BJ (cell line): ENCODE results near the gene DNM3. TPM values are rescaled to one million over a fixed set of nuclear protein-coding genes. Genes with fewer than 3 reads are reported as not detected.

Source experiments
- CTCF ChIA-PET: fragments of 350-600 bp; formaldehyde crosslinking; extraction: SDS; loops from one replicate; lab custom pipeline; 2021; ENCODE audit warnings: antibody characterized with exemption, inconsistent platforms; lab: Yijun Ruan, JAX
- POLR2A ChIA-PET: fragments of 300-600 bp; sonication (Branson Sonifier 250); formaldehyde crosslinking; extraction: SDS; loops from one replicate; lab custom pipeline; 2021; ENCODE audit warnings: antibody characterized with exemption; lab: Charles Lee
- DNase-seq: peaks from one replicate; pipeline ENCODE4 v3.0.0-alpha.2; 2011; ENCODE audit warnings: low read depth
- H3K27me3 ChIP-seq: 2 replicates; pipeline ENCODE4 v1.6.0; 2011; ENCODE audit warnings: low read length; ENCODE audit not compliant: control insufficient read depth, insufficient read depth
- H3K36me3 ChIP-seq: 2 replicates; pipeline ENCODE4 v1.5.1; 2011; ENCODE audit warnings: low read length; ENCODE audit not compliant: control insufficient read depth, insufficient read depth
- H3K4me3 ChIP-seq: 2 replicates; pipeline ENCODE4 v1.5.1; 2011; ENCODE audit warnings: low read depth, mild to moderate bottlenecking, control low read depth, low read length
- polyA plus RNA-seq: library from polyadenylated mRNA; depleted of rRNA; stranded (reverse); fragments of >200 nt; gene quantifications from 2 replicates; pipeline ENCODE4 v1.2.3, GENCODE V29; 2011
- TF ChIP-seq, protein P1 (sequence below): IDR thresholded peaks from 2 replicates; pipeline ENCODE4 v1.5.1; 2011; ENCODE audit warnings: low read depth, mild to moderate bottlenecking, control low read depth, inconsistent platforms, low read length, moderate library complexity; ENCODE audit not compliant: insufficient read depth

The DNM3 gene
- polyA plus RNA-seq, 1 experiment = 0.26 TPM

- ChIA-PET POLR2A (no interaction called here), CTCF (no interaction called here)
- DNase-seq = no peak
- Histone ChIP-seq H3K27me3 (no peaks in the 10 kb centered on the region), H3K36me3 (no peaks in the 10 kb centered on the region), H3K4me3 (no peak overlapping the region)
- TF ChIP-seq, protein P1, sequence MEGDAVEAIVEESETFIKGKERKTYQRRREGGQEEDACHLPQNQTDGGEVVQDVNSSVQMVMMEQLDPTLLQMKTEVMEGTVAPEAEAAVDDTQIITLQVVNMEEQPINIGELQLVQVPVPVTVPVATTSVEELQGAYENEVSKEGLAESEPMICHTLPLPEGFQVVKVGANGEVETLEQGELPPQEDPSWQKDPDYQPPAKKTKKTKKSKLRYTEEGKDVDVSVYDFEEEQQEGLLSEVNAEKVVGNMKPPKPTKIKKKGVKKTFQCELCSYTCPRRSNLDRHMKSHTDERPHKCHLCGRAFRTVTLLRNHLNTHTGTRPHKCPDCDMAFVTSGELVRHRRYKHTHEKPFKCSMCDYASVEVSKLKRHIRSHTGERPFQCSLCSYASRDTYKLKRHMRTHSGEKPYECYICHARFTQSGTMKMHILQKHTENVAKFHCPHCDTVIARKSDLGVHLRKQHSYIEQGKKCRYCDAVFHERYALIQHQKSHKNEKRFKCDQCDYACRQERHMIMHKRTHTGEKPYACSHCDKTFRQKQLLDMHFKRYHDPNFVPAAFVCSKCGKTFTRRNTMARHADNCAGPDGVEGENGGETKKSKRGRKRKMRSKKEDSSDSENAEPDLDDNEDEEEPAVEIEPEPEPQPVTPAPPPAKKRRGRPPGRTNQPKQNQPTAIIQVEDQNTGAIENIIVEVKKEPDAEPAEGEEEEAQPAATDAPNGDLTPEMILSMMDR = no peak
Observed at GRCh38 chr1:172088256-172088655, 247.0 kb downstream of the DNM3 start.

- CTCF ChIA-PET = interaction anchor here (0.7 to 2.0 kb wide), 9 partner anchors 10 to 339 kb away, joined by 3 to 19 read pairs (median 3); no protein-coding TSS in a partner anchor
- DNase-seq = no peak
- Histone ChIP-seq H3K4me3 (no peak overlapping the region), H3K27me3 (no peaks in the 10 kb centered on the region), H3K36me3 (no peaks in the 10 kb centered on the region)
- TF ChIP-seq, protein P1 = peak; percentile 79
- POLR2A ChIA-PET = no interaction called here
Observed at GRCh38 chr1:172089768-172090510, 248.6 kb downstream of the DNM3 start.

DNA sequence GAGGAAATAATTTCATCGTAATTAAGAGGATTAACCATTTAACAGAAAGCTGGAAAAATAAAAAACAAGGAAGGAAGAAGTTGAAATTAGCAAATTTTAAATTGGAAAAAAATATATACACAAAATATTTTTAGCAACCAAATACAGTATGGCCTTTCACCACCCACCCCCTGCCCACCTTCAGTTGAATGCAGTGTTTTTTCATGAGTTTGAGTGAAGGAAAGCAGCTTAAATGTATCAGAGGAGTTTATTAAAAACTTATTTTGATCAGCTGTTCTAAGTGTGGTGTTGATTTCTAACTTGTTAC lies 249.2 kb downstream of the DNM3 start:
- no peaks in the 10 kb centered on the region for H3K27me3 ChIP-seq
- ChIA-PET POLR2A (no interaction called here), CTCF (interaction anchor here (0.7 to 2.0 kb wide), 7 partner anchors 25 to 338 kb away, joined by 3 to 19 read pairs (median 3); no protein-coding TSS in a partner anchor)
- TF ChIP-seq, protein P1 = no peak
- no peaks in the 10 kb centered on the region for H3K36me3 ChIP-seq
- H3K4me3 ChIP-seq = no peak overlapping the region
- no peak for DNase-seq

- ChIA-PET CTCF (interaction anchor here (0.6 kb wide), 1 partner anchor 108 kb away, joined by 3 read pairs; no protein-coding TSS in a partner anchor), POLR2A (no interaction called here)
- no peaks in the 10 kb centered on the region for H3K36me3 ChIP-seq
- no peak for DNase-seq
- TF ChIP-seq, protein P1 = no peak
- no peak overlapping the region for H3K4me3 ChIP-seq
- H3K27me3 ChIP-seq = no peaks in the 10 kb centered on the region
Observed at GRCh38 chr1:172095846-172096245, 254.5 kb downstream of the DNM3 start.

GRCh38 chr1:172105230-172105629 lies 263.9 kb downstream of the DNM3 start:
- no peaks in the 10 kb centered on the region for H3K27me3 ChIP-seq
- DNase-seq = no peak
- TF ChIP-seq, protein P1 = no peak
- no peak overlapping the region for H3K4me3 ChIP-seq
- no peaks in the 10 kb centered on the region for H3K36me3 ChIP-seq
- ChIA-PET POLR2A (no interaction called here), CTCF (no interaction called here)
